Memory B cell (primary cell): ENCODE data around the gene CD55.
A peak's percentile ranks its signal among the peaks of the same experiment; 100 is the strongest.

Source experiments
- ATAC-seq: fragments of 150-1000 bp; cut with Tn5 transposase; 2 replicates; pipeline ENCODE4 v1.10.0; 2021; ENCODE audit warnings: low read depth, mild to moderate bottlenecking, moderate library complexity
- DNase-seq, 2 donors: peaks; one replicate each; pipeline ENCODE4 v3.0.0; 2022; ENCODE audit warnings: low spot score in 2 of 2
- H3K27ac Mint-ChIP-seq: one replicate; pipeline ENCODE4 v1.8.0; 2022; ENCODE audit warnings: mild to moderate bottlenecking, moderate library complexity, mixed read lengths
- H3K27me3 Mint-ChIP-seq: one replicate; pipeline ENCODE4 v1.8.0; 2022; ENCODE audit warnings: mixed read lengths
- H3K36me3 Mint-ChIP-seq: one replicate; pipeline ENCODE4 v1.8.0; 2022; ENCODE audit warnings: mild to moderate bottlenecking, mixed read lengths
- H3K4me1 Mint-ChIP-seq: one replicate; pipeline ENCODE4 v1.8.0; 2022; ENCODE audit warnings: mixed read lengths
- H3K4me3 Mint-ChIP-seq: one replicate; pipeline ENCODE4 v1.8.0; 2022; ENCODE audit warnings: mild to moderate bottlenecking, moderate library complexity, mixed read lengths
- H3K9me3 Mint-ChIP-seq: one replicate; pipeline ENCODE4 v1.8.0; 2022; ENCODE audit warnings: mixed read lengths

Gene CD55

GRCh38 chr1:207345644-207346477 lies 24.4 kb downstream of the CD55 start:
- DNase-seq (no peak), ATAC-seq (no peak)
- Mint-ChIP-seq H3K27ac (peak overlapping the region; percentile 79), H3K4me1 (peaks cover 69% of the 10 kb centered on the region), H3K27me3 (no peaks in the 10 kb centered on the region), H3K36me3 (peaks cover 78% of the 10 kb centered on the region), H3K4me3 (no peak overlapping the region), H3K9me3 (peaks cover 5% of the 10 kb centered on the region)

DNA sequence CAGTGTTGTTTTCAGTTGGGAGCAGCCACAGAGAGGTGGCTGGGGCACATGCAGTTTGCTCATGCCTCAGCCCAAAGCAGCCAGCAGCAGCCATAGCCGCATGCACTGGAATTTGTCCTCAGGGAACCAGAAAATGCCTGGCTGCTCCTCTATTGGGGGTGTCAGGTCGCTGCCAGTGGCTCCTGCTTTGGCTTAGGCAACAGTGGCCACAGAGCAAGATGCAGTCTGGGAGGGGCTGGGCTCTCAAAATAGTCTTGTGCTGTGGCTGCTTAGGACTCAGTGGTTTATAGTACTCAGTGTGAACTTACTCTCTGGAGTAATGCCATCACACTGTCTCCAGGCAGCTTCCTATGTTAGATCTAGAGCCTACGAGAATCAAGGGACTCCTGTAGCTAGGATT lies 25.0 kb downstream of the CD55 start:
- DNase-seq, result no peak
- Mint-ChIP-seq H3K27me3 (no peaks in the 10 kb centered on the region), H3K36me3 (peaks cover 76% of the 10 kb centered on the region), H3K4me3 (no peak overlapping the region), H3K4me1 (peaks cover 68% of the 10 kb centered on the region), H3K27ac (peak overlapping the region; percentile 62), H3K9me3 (peaks cover 5% of the 10 kb centered on the region)
- no peak for ATAC-seq

- no peaks in the 10 kb centered on the region for H3K27me3 Mint-ChIP-seq
- no peak overlapping the region for H3K4me3 Mint-ChIP-seq
- H3K27ac Mint-ChIP-seq, result peak overlapping the region; percentile 6
- peaks cover 46% of the 10 kb centered on the region for H3K4me1 Mint-ChIP-seq
- H3K9me3 Mint-ChIP-seq, result peaks cover 5% of the 10 kb centered on the region
- peaks cover 57% of the 10 kb centered on the region for H3K36me3 Mint-ChIP-seq
- ATAC-seq, result no peak
- DNase-seq, result no peak
These were observed 28.5 kb downstream of the CD55 start for GRCh38 chr1:207349979-207350378.

DNA sequence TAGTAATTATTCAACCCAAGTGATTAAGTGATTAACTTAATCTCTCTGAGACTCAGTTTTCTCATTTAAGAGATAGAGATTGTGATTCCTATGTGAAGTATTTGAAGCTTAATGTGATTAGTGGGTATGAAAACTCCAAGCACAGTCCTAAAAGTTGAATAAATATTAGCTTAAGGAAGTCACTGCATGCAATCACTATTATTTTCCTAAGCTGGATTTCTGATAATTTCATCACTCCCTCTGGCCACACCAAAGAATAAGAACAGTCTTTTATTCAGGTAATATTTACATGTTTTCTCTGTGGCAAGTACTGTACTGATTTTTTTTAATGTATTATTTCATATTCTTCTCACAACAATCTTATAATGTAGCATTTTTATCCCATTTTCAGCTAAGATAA lies 31.1 kb downstream of the CD55 start:
- peaks cover 5% of the 10 kb centered on the region for H3K9me3 Mint-ChIP-seq
- H3K4me1 Mint-ChIP-seq, result peaks cover 33% of the 10 kb centered on the region
- ATAC-seq (no peak), DNase-seq (no peak)
- no peaks in the 10 kb centered on the region for H3K27me3 Mint-ChIP-seq
- no peak overlapping the region for H3K4me3 Mint-ChIP-seq
- no peak overlapping the region for H3K27ac Mint-ChIP-seq
- peaks cover 42% of the 10 kb centered on the region for H3K36me3 Mint-ChIP-seq

DNA sequence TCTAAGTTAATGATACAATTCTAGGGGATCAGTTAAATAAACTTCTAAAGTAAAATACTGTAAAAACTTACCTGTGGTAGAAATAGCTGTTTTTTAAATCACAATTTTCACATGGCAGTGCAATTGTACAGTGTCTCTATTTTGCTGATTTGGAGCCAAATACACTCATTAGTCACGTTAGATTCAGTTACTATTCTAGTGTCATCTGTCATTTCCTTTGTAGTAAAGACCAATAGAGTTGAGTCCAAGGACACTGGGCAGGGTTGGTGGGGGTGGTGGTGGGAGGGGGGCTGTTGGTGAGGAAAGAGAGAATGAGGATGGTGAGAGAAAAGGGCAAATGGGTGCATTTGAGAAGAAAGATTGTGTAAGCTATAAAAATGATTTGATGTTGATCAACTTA lies 33.6 kb downstream of the CD55 start:
- no peak overlapping the region for H3K4me3 Mint-ChIP-seq

DNA sequence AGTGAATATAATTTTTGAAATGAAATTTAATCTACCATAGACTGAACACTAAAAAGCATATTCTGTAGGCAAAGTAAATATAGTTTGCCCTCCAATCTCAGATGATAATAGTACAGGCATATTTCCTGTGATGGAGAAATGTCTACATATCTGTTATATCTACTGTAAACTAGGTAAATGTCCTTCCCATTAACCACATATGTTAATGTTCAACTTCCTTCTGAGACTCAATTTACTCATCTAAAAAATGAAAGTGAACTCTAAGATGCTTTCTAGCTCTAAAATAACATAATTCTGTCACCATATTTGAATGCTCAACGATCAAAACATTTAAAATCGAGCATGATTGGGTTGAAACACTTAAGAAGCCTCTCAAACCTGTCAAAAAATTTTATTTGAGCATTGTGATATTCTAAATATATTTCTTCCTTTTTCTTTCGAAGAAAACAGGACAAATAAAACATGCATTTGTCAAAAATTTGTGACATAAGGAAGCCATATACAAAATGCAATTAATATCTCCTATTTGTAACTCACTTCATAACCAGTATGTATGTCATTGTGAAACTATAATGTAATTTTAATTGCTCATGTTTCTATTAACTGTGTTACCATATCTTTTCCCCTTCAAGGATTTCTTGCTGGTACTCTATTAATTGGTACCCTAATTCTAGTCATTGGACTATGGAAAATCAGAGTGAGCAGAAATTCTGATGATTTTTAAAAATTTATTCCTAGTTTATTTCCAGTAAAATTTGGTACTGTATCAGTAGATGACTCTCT lies 34.2 kb downstream of the CD55 start:
- DNase-seq (no peak), ATAC-seq (no peak)
- Mint-ChIP-seq H3K4me1 (peaks cover 16% of the 10 kb centered on the region), H3K27ac (peak overlapping the region; percentile 67), H3K27me3 (no peaks in the 10 kb centered on the region), H3K9me3 (no peaks in the 10 kb centered on the region), H3K36me3 (peaks cover 23% of the 10 kb centered on the region), H3K4me3 (no peak overlapping the region)

More for the DNA sequence above, 33.6 kb downstream of the CD55 start:
- no peak for ATAC-seq
- H3K27me3 Mint-ChIP-seq, result no peaks in the 10 kb centered on the region
- peaks cover 22% of the 10 kb centered on the region for H3K4me1 Mint-ChIP-seq
- H3K9me3 Mint-ChIP-seq, result peaks cover 3% of the 10 kb centered on the region
- no peak for DNase-seq
- peak overlapping the region; percentile 67 for H3K27ac Mint-ChIP-seq
- H3K36me3 Mint-ChIP-seq, result peaks cover 29% of the 10 kb centered on the region

GRCh38 chr1:207361029-207361428 lies 39.6 kb downstream of the CD55 start:
- Mint-ChIP-seq H3K4me1 (peaks cover 2% of the 10 kb centered on the region), H3K36me3 (peaks cover 13% of the 10 kb centered on the region), H3K27me3 (no peaks in the 10 kb centered on the region), H3K27ac (no peak overlapping the region), H3K9me3 (no peaks in the 10 kb centered on the region), H3K4me3 (no peak overlapping the region)
- DNase-seq (no peak), ATAC-seq (no peak)

DNA sequence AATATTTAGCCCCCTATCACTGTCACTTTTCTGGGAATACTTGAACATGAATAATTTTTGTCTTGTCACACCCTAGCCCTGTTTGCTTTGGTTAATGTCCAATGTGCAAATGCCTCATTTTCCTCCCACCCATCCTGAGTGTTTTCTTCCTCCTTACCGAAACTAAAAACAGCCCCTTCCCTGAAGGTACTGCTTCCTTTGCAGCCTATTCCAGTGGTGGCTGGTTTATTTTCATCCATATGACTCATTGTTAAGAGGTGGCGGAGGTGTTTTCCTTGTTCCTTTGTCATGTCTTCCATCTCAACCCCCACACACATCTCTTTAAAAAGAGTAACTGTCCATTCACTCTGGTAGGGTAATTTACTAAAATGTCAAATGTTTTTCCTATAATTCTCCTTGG lies 40.4 kb downstream of the CD55 start:
- no peak overlapping the region for H3K27ac Mint-ChIP-seq
- no peaks in the 10 kb centered on the region for H3K27me3 Mint-ChIP-seq
- peaks cover 12% of the 10 kb centered on the region for H3K36me3 Mint-ChIP-seq
- ATAC-seq (no peak), DNase-seq (no peak)
- no peaks in the 10 kb centered on the region for H3K9me3 Mint-ChIP-seq
- no peak overlapping the region for H3K4me3 Mint-ChIP-seq
- H3K4me1 Mint-ChIP-seq, result peaks cover 2% of the 10 kb centered on the region

DNA sequence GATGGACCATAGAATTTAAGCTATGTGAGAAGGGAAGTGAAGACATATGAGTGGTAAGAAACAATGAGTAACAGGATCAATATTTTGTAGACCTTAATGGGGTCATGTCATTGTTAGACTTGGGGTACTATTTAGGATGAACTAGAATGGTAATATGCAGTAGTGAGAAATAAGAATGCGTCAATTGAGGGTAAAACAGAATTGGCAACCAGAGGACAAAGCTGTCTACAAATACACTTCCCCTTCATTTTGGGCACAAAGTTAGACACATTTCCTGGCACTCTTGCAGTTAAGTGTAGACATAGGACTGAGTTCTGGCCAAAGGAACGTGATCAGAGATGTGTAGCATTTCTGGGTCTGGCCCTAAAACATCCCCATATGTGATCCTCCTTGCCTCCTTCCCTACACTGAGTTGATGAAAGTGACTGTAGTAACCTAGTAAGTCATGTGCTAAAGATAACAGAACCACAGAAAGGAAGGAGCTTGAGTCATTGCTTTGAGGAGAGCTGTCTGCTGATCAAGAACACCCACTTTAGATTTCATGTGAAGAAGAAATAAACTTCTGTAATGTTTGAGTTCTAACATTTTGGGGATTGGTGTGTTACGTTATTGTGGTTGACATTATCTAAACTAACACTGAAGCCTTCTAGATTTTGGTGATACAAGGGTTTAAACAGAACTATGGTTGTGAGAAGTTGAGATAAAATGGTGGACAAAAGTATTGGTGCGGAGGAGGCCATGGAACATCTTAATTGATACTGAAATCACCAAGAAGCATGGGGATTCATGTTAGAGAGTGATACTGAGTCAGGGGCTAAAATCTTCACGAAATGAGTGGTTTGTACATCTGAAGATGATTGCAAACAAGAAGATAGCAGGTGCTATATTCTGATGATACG lies 41.7 kb downstream of the CD55 start:
- ATAC-seq (no peak), DNase-seq (no peak)
- Mint-ChIP-seq H3K4me1 (peaks cover 2% of the 10 kb centered on the region), H3K27ac (no peak overlapping the region), H3K36me3 (peaks cover 15% of the 10 kb centered on the region), H3K27me3 (no peaks in the 10 kb centered on the region), H3K9me3 (no peaks in the 10 kb centered on the region), H3K4me3 (no peak overlapping the region)

GRCh38 chr1:207363871-207364270 lies 42.4 kb downstream of the CD55 start:
- Mint-ChIP-seq H3K27ac (no peak overlapping the region), H3K4me3 (no peak overlapping the region), H3K9me3 (no peaks in the 10 kb centered on the region), H3K4me1 (no peaks in the 10 kb centered on the region), H3K27me3 (no peaks in the 10 kb centered on the region), H3K36me3 (peaks cover 16% of the 10 kb centered on the region)
- ATAC-seq (no peak), DNase-seq (no peak)

- Mint-ChIP-seq H3K27ac (no peak overlapping the region), H3K36me3 (peaks cover 15% of the 10 kb centered on the region), H3K27me3 (no peaks in the 10 kb centered on the region), H3K9me3 (no peaks in the 10 kb centered on the region), H3K4me1 (no peaks in the 10 kb centered on the region), H3K4me3 (no peak overlapping the region)
- no peak for ATAC-seq
- no peak for DNase-seq
These were observed 43.1 kb downstream of the CD55 start for GRCh38 chr1:207364614-207365013.

DNA sequence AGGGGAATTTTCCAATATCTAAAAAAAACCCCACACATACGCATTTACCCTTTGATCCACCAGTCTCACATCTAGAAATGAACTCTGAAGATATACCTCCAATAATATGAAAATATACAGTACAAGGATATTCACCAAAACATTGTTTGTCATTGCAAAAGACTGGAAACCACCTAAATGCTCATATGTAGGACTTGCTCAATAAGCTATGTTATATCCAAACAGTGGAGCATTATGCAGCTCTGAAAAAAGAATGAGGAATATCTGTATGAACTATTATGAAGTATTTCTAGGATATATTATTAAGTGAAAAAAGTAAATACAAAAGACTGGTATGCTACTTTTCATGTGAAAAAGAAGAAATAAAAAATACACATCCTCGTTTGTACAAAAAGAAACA lies 43.6 kb downstream of the CD55 start:
- Mint-ChIP-seq H3K4me1 (no peaks in the 10 kb centered on the region), H3K9me3 (no peaks in the 10 kb centered on the region), H3K27me3 (no peaks in the 10 kb centered on the region), H3K4me3 (no peak overlapping the region), H3K36me3 (peaks cover 16% of the 10 kb centered on the region), H3K27ac (no peak overlapping the region)
- no peak for DNase-seq
- no peak for ATAC-seq

DNA sequence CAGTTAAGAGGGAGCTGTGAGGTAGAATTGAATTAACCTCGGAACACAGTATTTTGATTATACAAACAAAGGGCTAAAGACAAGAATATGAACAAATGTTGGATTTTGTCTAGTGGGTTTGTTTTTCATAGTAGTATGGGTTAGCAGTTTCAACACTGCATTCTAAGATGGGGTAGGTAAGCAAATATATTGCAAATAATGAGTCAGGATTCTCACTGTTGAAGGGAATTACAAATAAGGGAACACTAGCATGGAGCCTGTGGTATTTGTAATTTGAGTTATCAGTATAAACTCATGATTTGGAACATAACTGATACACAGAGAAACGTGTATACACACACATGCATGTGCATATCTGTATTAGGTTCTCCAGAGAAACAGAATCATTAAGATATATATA lies 44.5 kb downstream of the CD55 start:
- Mint-ChIP-seq H3K4me1 (no peaks in the 10 kb centered on the region), H3K27ac (no peak overlapping the region), H3K9me3 (no peaks in the 10 kb centered on the region), H3K36me3 (peaks cover 24% of the 10 kb centered on the region), H3K4me3 (no peak overlapping the region), H3K27me3 (no peaks in the 10 kb centered on the region)
- no peak for DNase-seq
- ATAC-seq, result no peak

DNA sequence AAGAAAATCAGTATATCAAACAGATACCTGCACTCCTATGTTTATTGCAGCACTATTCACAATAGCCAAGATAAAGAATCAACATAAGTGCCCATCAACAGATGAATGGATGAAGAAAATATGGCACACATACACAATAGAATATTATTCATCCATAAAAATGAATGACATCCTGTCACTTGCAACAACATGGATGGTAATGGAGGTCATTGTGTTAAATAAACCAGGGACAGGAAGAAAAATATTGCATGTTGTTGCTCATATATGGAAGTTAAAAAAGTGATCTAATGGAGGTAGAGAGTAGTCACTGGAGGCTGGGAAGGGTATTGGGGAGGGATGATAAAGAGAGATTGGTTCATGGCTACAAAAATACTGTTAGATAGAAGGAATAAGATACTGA lies 67.2 kb downstream of the CD55 start:
- H3K27me3 Mint-ChIP-seq, result no peaks in the 10 kb centered on the region
- peaks cover 10% of the 10 kb centered on the region for H3K36me3 Mint-ChIP-seq
- no peak overlapping the region for H3K4me3 Mint-ChIP-seq
- peaks cover 3% of the 10 kb centered on the region for H3K4me1 Mint-ChIP-seq
- H3K27ac Mint-ChIP-seq, result no peak overlapping the region
- peaks cover 10% of the 10 kb centered on the region for H3K9me3 Mint-ChIP-seq
- no peak for DNase-seq
- no peak for ATAC-seq
